ENCODE results near the gene UST.

DNA sequence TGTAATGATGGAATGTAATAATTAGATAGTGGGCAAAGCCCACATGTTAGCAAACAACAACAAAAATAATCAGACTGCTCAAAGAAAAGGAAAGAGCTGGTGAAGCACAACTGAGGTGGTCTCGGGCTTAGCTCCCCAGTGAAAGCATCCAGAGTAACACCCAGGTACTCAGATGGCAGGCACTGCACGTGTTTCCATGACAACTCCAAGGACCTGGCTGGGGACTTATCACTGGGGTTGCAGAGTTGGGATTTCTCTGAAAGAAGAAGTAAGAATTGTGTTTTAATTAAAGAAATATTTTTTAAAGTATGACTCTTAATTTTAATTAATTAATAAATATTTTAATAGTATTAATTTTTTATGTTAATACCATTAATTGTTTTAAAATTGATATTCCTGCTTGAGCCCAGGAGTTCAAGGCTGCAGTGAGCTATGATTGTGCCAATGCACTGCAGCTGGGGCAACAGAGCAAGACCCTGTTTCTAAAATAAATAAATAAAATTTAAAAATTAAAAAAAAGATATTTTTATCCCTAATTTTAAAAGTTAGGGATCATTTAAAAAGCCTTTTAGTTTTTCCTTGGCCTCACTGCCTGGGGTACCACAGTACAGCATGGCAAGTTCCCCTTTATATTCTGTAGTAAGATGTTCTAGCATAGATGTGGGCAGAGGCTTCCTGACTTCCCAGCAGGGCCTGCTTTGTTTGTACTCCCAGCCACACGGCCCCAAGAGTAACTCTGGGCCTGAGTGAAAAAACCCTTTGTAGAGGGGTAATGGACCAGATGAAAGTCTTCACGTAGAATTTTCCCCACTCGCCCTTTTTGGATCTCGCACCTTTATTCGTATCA lies 42.2 kb upstream of the UST start:
- TF ChIP-seq POLR2A (IDR thresholded peaks at IDR 0.05; ENCODE audit: low read length), result no peak
- no peak for TF ChIP-seq GATA1 (IDR thresholded peaks at IDR 0.05; ENCODE audit: low read depth, low read length)

Measured in erythroblast (primary cell).